ENCODE results near the gene BANP. TPM values are rescaled to one million over a fixed set of nuclear protein-coding genes. Genes with fewer than 3 reads are reported as not detected.
"Not testable (repeated sequence)": the region's sequence is repeated elsewhere in the genome, so short reads cannot be mapped to it uniquely, and the experiment has no call there.

BANP gene
- total RNA-seq, 4 donors from 2014 or later = 18.9 to 33.6 (median 28.2) TPM

DNA sequence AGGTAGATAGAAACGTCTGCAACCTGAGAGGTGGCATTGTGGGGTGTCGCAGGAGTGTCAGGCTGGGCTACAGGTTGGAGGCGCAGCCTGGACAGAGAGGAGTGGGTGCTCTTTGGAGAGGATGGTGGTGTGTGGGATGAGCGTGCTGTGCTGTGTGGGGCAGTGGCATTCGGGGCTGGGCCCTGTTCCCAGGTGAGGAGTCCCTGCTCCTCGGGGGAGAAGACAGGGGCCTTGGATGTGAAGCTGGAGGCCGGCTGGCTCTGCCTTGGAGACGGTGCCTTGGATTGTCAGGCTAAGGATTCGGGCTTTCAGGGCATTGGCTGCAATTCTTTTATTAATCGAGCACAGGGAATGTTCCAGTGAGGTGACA is 69.3 kb downstream of the BANP start:
- Histone ChIP-seq H3K4me1 (peaks cover 0 to 16% (median 8%) of the 10 kb centered on the region in 4 donors), H3K9me3 (no peaks in the 10 kb centered on the region), H3K27me3 (no peaks in the 10 kb centered on the region), H3K27ac (replicated peaks in 1 of 4) (no peak overlapping the region), H3K4me3 (no peak overlapping the region), H3K36me3 (peaks cover 5 to 45% (median 25%) of the 10 kb centered on the region in 4 donors)
- WGBS = 94% methylated on average over 10 of the region's 10 CpGs
- DNase-seq (ENCODE audit: extremely low spot score) = no peak
- intact Hi-C loops (cut with DNase I) = no loop called here
- no peak for TF ChIP-seq POLR2AphosphoS5 (IDR thresholded peaks at IDR 0.05)
- no peak for TF ChIP-seq POLR2A (IDR thresholded peaks at IDR 0.05; ENCODE audit: low read depth)

GRCh38 chr16:88021041-88021970 is 70.1 kb downstream of the BANP start:
- H3K9me3 ChIP-seq; H3K27ac ChIP-seq (replicated peaks in 1 of 4); DNase-seq (ENCODE audit: extremely low spot score); H3K4me3 ChIP-seq; intact Hi-C loops (cut with DNase I); H3K27me3 ChIP-seq: not testable (repeated sequence)
- Histone ChIP-seq H3K4me1 (peaks cover 0 to 16% (median 8%) of the 10 kb centered on the region in 4 donors), H3K36me3 (peaks cover 5 to 38% (median 23%) of the 10 kb centered on the region in 4 donors)
- 92% methylated on average over 15 of the region's 26 CpGs for WGBS

DNA sequence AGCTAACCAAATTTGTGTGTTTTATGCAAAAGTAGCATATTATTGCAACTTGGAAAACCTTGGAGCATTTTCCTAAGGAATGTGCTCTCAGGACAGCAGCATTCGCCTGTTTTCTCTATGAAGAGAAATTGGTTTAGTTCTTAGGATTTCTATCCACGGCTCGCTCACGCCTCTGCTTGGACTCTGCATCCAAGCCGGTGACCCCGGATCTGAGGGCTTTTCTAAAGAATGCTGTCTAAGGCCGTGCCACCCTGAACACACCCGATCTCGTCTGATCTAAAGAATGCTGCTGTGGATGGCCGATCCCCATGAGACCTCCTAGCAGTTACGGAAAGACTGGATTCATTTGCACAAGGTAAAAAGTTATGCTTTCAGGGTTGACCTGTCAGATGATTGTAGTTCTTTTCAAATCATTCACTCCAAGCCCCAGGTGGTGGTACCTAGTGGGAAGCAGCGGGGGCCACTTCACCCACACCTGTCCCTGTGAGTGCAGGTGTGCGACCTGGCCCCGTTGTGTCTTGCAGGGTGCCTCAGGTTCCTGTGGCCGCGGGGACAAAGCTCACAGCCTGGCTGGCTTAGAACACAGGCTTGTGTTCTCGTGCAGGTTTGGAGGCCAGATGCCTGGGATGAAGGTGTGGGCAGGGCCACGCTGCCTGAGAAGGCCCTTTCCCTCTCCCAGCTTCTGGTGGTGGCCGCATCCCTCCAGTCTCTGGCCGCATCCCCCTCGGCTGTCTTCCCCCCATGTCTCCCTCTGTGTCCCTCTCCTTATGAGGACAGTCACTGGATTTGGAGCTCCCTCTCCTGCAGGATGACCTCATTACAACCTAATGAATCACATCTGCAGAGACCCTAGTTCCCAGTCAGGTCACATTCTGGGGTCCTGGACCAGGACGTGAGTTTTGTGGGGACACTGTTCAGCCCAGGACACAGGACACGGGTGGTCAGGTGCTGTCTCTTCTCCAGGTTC is 71.1 kb downstream of the BANP start:
- WGBS = 91% methylated on average over 18 of the region's 23 CpGs
- TF ChIP-seq, protein P1, sequence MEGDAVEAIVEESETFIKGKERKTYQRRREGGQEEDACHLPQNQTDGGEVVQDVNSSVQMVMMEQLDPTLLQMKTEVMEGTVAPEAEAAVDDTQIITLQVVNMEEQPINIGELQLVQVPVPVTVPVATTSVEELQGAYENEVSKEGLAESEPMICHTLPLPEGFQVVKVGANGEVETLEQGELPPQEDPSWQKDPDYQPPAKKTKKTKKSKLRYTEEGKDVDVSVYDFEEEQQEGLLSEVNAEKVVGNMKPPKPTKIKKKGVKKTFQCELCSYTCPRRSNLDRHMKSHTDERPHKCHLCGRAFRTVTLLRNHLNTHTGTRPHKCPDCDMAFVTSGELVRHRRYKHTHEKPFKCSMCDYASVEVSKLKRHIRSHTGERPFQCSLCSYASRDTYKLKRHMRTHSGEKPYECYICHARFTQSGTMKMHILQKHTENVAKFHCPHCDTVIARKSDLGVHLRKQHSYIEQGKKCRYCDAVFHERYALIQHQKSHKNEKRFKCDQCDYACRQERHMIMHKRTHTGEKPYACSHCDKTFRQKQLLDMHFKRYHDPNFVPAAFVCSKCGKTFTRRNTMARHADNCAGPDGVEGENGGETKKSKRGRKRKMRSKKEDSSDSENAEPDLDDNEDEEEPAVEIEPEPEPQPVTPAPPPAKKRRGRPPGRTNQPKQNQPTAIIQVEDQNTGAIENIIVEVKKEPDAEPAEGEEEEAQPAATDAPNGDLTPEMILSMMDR (IDR thresholded peaks at IDR 0.05) = no peak
- Histone ChIP-seq H3K27me3 (no peaks in the 10 kb centered on the region), H3K36me3 (peaks cover 5 to 40% (median 22%) of the 10 kb centered on the region in 4 donors), H3K9me3 (no peaks in the 10 kb centered on the region), H3K4me1 (peaks cover 0 to 16% (median 8%) of the 10 kb centered on the region in 4 donors), H3K27ac (replicated peaks in 1 of 4) (no peak overlapping the region), H3K4me3 (no peak overlapping the region)
- intact Hi-C loops (cut with DNase I) = no loop called here
- DNase-seq (ENCODE audit: extremely low spot score) = no peak

GRCh38 chr16:88023366-88023765 is 72.1 kb downstream of the BANP start:
- Histone ChIP-seq H3K9me3 (no peaks in the 10 kb centered on the region), H3K4me1 (peaks cover 0 to 16% (median 8%) of the 10 kb centered on the region in 4 donors), H3K4me3 (no peak overlapping the region), H3K36me3 (peaks cover 11 to 41% (median 29%) of the 10 kb centered on the region in 4 donors), H3K27me3 (no peaks in the 10 kb centered on the region), H3K27ac (replicated peaks in 1 of 4) (no peak overlapping the region)
- TF ChIP-seq POLR2A (IDR thresholded peaks at IDR 0.05; ENCODE audit: low read depth) = no peak
- DNase-seq (ENCODE audit: extremely low spot score) = no peak
- intact Hi-C loops (cut with DNase I) = no loop called here
- WGBS = 91% methylated on average over 4 of the region's 12 CpGs

DNA sequence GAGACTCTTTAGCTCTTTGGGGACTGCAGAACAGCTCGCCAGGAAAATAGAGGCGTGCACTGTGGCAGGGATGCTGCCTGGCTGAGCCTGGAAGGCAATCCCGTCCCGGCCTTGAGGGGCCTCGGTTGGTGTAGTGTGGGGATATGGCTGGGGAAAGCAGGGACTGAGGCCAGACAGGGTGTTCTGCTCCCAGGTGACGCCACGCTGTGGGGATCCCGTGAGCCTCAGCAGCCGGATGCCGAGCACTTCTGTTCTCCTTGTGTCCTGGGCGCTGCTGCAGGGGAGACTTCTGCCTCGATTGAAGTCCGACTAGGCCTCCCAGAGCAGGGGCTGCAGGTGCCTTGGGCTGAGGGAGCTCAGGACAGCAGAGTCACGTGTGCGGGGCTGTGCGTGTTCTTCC is 72.6 kb downstream of the BANP start:
- intact Hi-C loops (cut with DNase I) = no loop called here
- Histone ChIP-seq H3K27me3 (no peaks in the 10 kb centered on the region), H3K27ac (replicated peaks in 1 of 4) (no peak overlapping the region), H3K9me3 (no peaks in the 10 kb centered on the region), H3K4me1 (peaks cover 0 to 16% (median 8%) of the 10 kb centered on the region in 4 donors), H3K36me3 (peaks cover 11 to 39% (median 29%) of the 10 kb centered on the region in 4 donors), H3K4me3 (no peak overlapping the region)
- 95% methylated on average over 15 of the region's 16 CpGs for WGBS
- TF ChIP-seq POLR2AphosphoS5 (IDR thresholded peaks at IDR 0.05) (no peak), POLR2A (IDR thresholded peaks at IDR 0.05; ENCODE audit: low read depth) (no peak), EP300 (IDR thresholded peaks at IDR 0.05) (no peak)
- TF ChIP-seq, protein P1 (IDR thresholded peaks at IDR 0.05) = no peak
- no peak for DNase-seq (ENCODE audit: extremely low spot score)

Measured in esophagus muscularis mucosa (tissue), 4 donors.